Activated CD4-positive, alpha-beta T cell treated with anti-CD3 and anti-CD28 coated beads, Interleukin-2, amount 10 ng/mL, durations not matched to agents 7 days and 5 days (primary cell): Measurements from ENCODE around the gene TRIM44. TPM values are rescaled to one million over a fixed set of nuclear protein-coding genes. Genes with fewer than 3 reads are reported as not detected.

Experiments used
- CTCF ChIA-PET: fragments of 350-600 bp; sonication (Branson Sonifier 250); formaldehyde crosslinking; loops from one replicate; lab custom pipeline; 2021; ENCODE audit warnings: antibody characterized with exemption; lab: Charles Lee
- POLR2A ChIA-PET: fragments of 350-600 bp; sonication (Branson Sonifier 250); formaldehyde crosslinking; loops from one replicate; lab custom pipeline; 2021; ENCODE audit warnings: antibody characterized with exemption; lab: Charles Lee
- DNase-seq: peaks from one replicate; pipeline ENCODE4 v3.0.0-alpha.2; 2020
- H3K27ac Mint-ChIP-seq: one replicate; pipeline ENCODE4 v1.8.0; 2021; ENCODE audit warnings: mild to moderate bottlenecking, moderate library complexity, mixed read lengths
- H3K27me3 Mint-ChIP-seq: one replicate; pipeline ENCODE4 v1.8.0; 2021; ENCODE audit warnings: mixed read lengths
- H3K36me3 Mint-ChIP-seq: one replicate; pipeline ENCODE4 v1.8.0; 2021; ENCODE audit warnings: low read depth, mixed read lengths
- H3K4me1 Mint-ChIP-seq: one replicate; pipeline ENCODE4 v1.8.0; 2021; ENCODE audit warnings: mixed read lengths
- H3K4me3 Mint-ChIP-seq: one replicate; pipeline ENCODE4 v1.8.0; 2021; ENCODE audit warnings: mild to moderate bottlenecking, moderate library complexity, mixed read lengths
- H3K9me3 Mint-ChIP-seq: one replicate; pipeline ENCODE4 v1.8.0; 2021; ENCODE audit warnings: mixed read lengths
- total RNA-seq, 2 experiments: library from RNA; stranded (reverse); gene quantifications; one replicate each; pipeline ENCODE4 v1.2.3, GENCODE V29; 2021

TRIM44 gene
- total RNA-seq, 2 experiments from 2014 or later = 34.9 to 42.6 TPM

DNA sequence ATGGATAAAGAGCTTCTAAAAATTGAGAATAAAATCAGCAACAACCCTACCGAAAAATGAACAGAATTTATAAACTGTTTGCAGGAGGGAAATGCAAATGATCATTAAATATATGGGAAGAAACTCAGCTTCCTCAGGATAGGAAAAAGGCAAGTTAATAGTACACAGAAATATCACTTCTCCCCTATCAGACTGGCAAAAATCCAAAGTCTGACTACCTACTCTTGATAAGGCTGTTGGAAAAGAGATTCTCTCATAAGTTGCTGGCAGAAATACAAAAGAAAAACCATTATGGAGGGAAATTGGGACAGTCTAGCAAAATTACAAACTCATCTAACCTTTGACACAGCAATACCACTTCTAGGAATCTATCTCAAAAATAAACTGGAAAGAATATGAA is 180.4 kb downstream of the TRIM44 start:
- ChIA-PET POLR2A (no interaction called here), CTCF (no interaction called here)
- no peak overlapping the region for H3K4me3 Mint-ChIP-seq
- peaks cover 11% of the 10 kb centered on the region for H3K27me3 Mint-ChIP-seq
- H3K27ac Mint-ChIP-seq = no peak overlapping the region
- no peak for DNase-seq
- H3K9me3 Mint-ChIP-seq = no peaks in the 10 kb centered on the region
- no peaks in the 10 kb centered on the region for H3K4me1 Mint-ChIP-seq
- no peaks in the 10 kb centered on the region for H3K36me3 Mint-ChIP-seq

DNA sequence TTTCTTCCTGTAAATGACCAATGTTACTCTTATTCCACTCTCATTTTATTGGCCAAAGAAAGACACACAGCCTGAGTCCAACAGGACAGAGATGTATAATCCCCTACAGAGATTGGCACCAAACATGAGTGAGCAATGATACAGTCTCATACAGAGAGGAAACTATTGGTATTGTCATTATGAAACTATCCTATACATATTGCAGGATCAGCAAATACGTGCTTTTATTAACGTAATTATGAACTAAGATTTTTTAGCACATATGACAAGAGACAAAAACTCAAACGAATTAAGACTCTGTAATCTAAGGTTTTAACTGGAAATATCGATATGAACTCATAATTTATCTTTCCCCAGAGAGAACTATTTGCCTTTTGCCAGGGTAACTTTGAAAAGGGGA is 182.0 kb downstream of the TRIM44 start:
- Mint-ChIP-seq H3K4me1 (no peaks in the 10 kb centered on the region), H3K4me3 (no peak overlapping the region), H3K9me3 (no peaks in the 10 kb centered on the region), H3K36me3 (no peaks in the 10 kb centered on the region), H3K27me3 (peaks cover 15% of the 10 kb centered on the region), H3K27ac (no peak overlapping the region)
- ChIA-PET POLR2A (no interaction called here), CTCF (no interaction called here)
- DNase-seq = no peak

DNA sequence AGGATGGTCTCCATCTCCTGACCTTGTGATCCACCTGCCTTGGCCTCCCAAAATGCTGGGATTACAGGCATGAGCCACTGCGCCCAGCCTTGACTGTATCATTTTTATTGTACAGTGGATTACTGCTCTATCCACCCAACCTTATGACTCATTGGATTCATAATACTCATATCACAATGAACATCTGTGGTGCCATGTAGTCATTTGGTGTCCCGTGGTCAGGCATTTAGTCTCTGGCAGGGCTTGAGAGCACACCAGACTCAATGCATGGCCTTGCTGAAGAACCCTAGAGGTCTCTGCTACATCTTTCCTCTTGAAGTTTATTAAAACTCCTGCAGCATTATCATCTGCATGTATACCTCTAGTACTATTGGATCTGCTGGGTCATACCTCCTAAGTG is 183.3 kb downstream of the TRIM44 start:
- Mint-ChIP-seq H3K4me3 (no peak overlapping the region), H3K36me3 (no peaks in the 10 kb centered on the region), H3K9me3 (no peaks in the 10 kb centered on the region), H3K27me3 (peaks cover 15% of the 10 kb centered on the region), H3K27ac (no peak overlapping the region), H3K4me1 (no peaks in the 10 kb centered on the region)
- ChIA-PET CTCF (no interaction called here), POLR2A (no interaction called here)
- no peak for DNase-seq

DNA sequence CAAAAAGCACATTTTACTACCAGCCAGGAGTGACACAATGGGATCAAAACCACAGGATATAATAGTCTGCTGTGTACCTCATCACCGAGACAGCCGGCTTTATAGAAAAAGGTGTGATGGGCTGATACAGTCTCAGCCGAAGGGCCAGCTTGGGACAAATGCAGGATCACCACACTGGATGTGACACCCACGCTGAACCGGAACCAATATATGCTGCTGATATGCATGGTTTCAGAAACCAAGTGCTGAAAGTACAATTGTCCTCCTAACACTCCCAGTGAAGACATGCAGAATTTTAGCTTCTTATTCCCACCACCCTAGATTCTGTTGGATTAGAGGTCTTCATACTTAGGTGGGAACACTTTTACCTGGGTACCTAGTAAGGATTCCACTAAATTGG is 184.3 kb downstream of the TRIM44 start:
- DNase-seq = no peak
- Mint-ChIP-seq H3K36me3 (no peaks in the 10 kb centered on the region), H3K4me3 (no peak overlapping the region), H3K4me1 (no peaks in the 10 kb centered on the region), H3K27me3 (peaks cover 15% of the 10 kb centered on the region), H3K9me3 (no peaks in the 10 kb centered on the region), H3K27ac (no peak overlapping the region)
- POLR2A ChIA-PET = no interaction called here
- CTCF ChIA-PET = interaction anchor here (0.5 kb wide), 1 partner anchor 633 kb away, joined by 3 read pairs; no protein-coding TSS in a partner anchor

DNA sequence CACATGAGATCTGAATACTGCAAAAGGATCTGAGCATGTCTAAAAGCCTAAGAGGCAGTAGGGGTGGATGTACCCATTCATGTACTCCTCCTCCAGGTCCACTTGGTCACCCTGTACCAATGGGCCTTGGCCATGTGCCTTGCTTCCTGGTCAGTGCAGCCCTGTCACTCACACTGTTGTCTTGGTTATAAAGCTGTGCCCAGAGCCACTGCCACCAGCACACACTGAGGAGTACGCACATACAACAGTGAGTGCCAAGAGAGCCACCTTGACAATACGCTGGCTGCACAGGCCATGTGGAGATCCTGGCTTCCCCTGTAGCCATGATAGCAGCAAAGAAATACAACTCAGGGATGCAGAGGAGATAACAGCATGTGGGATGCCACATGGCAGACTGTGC is 184.9 kb downstream of the TRIM44 start:
- ChIA-PET CTCF (no interaction called here), POLR2A (no interaction called here)
- H3K27me3 Mint-ChIP-seq = peaks cover 15% of the 10 kb centered on the region
- H3K4me3 Mint-ChIP-seq = no peak overlapping the region
- no peaks in the 10 kb centered on the region for H3K4me1 Mint-ChIP-seq
- DNase-seq = no peak
- no peaks in the 10 kb centered on the region for H3K36me3 Mint-ChIP-seq
- H3K27ac Mint-ChIP-seq = no peak overlapping the region
- H3K9me3 Mint-ChIP-seq = no peaks in the 10 kb centered on the region

DNA sequence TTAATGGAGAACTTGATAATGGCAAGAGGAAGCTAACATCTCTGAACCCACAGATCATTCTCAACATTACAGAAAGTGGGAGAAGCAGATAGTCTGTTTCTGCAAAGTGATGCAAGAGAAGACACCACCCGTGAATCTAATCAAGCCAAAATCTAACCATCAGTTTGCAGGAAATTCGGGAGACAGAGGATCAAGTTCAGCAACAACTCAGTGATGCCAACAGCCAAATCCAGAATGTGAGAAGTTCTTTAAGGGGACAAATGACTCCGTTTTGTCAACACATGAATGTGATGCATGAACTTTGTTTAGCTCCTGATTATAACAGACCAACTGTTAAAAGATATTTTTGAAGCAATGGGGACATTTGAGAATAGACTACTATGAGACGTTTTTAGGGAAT is 186.0 kb downstream of the TRIM44 start:
- Mint-ChIP-seq H3K4me1 (no peaks in the 10 kb centered on the region), H3K9me3 (no peaks in the 10 kb centered on the region), H3K4me3 (no peak overlapping the region), H3K27ac (no peak overlapping the region), H3K36me3 (no peaks in the 10 kb centered on the region), H3K27me3 (peaks cover 11% of the 10 kb centered on the region)
- ChIA-PET CTCF (no interaction called here), POLR2A (no interaction called here)
- DNase-seq = no peak

DNA sequence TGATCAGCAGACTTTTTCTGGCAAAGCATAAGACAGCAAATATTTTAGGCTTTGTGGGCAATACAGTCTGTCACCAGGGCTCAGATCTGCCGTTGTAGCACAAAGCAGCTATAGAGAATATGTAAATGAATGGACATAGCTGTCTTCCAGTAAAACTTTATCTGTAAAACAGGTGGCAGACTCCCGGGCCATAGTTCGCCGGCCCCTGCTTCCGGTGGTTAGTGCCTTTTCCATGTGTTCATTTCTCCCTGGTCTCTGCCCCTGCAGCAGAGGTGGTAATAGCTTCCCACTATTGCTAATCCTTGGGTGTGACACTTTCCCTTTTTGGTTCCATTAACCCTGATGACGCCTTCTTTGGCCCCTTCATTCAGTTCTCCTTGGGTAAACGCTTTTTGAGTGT is 187.6 kb downstream of the TRIM44 start:
- CTCF ChIA-PET = interaction anchor here (0.6 kb wide), 1 partner anchor 1539 kb away, joined by 3 read pairs; no protein-coding TSS in a partner anchor
- Mint-ChIP-seq H3K27me3 (peaks cover 6% of the 10 kb centered on the region), H3K36me3 (no peaks in the 10 kb centered on the region), H3K27ac (no peak overlapping the region), H3K4me1 (no peaks in the 10 kb centered on the region), H3K9me3 (no peaks in the 10 kb centered on the region), H3K4me3 (no peak overlapping the region)
- no peak for DNase-seq
- POLR2A ChIA-PET = no interaction called here

DNA sequence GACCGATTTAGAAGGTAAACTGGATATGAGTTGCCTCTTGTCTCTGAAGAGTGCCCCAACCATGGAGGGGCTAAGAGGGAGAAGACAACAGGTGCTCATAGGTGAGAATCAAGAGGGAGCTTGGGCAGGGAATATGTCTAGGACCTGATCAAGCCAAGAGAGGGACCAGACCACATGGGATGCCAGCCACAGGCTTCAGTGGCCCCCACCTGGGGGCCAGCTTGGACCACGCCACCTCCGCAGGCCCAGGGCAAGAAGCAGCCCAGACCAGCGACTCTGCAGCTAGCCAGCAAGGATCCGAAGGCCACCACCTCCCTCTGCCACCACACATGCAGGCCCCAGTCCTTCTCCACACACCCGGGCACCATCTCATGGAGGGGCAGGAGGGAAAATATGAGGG is 188.8 kb downstream of the TRIM44 start:
- no peak for DNase-seq
- POLR2A ChIA-PET = no interaction called here
- Mint-ChIP-seq H3K27ac (no peak overlapping the region), H3K27me3 (peaks cover 6% of the 10 kb centered on the region), H3K36me3 (no peaks in the 10 kb centered on the region), H3K4me3 (no peak overlapping the region), H3K9me3 (no peaks in the 10 kb centered on the region), H3K4me1 (no peaks in the 10 kb centered on the region)
- CTCF ChIA-PET = no interaction called here

DNA sequence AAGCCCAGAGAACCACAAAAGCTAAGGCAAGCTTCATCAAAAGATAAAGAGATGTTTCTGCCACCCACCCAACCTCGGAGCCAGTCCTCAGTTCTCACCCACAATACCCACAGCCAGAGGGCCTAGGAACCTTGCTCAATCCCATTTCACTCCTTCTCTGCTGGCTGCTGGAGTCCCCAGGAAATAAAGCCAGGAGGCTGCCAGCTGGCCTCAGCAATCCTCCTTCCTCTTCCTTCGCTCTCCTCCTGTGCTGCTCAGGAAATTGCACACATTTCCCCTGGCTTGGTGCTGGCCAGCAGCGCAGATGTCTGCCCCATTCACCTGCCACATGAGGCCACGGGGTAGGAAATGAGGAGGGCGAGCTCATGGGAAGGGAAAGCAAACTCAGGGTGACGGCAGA is 189.5 kb downstream of the TRIM44 start:
- Mint-ChIP-seq H3K27ac (no peak overlapping the region), H3K9me3 (no peaks in the 10 kb centered on the region), H3K27me3 (peaks cover 6% of the 10 kb centered on the region), H3K4me1 (no peaks in the 10 kb centered on the region), H3K4me3 (no peak overlapping the region), H3K36me3 (no peaks in the 10 kb centered on the region)
- ChIA-PET CTCF (no interaction called here), POLR2A (no interaction called here)
- no peak for DNase-seq

DNA sequence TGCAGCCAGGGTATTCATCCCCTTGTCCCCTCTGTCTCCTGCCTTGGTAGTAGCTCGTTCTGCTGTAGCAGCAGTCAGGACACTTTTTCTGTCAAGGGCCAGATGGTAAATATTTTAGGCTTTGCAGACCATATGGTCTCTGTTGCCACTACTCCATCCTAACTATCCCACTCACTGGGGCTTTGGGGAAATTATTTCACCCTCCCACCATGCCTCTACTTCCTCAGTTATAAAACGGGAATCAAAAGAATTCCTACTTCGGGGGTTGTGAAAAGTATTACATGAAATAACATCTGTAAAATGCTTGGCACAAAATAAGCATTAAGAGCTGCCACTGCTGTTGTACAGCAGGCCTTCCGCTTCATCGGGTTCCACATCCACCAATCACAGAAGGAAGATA is 191.4 kb downstream of the TRIM44 start:
- H3K4me3 Mint-ChIP-seq = no peak overlapping the region
- H3K9me3 Mint-ChIP-seq = no peaks in the 10 kb centered on the region

DNA sequence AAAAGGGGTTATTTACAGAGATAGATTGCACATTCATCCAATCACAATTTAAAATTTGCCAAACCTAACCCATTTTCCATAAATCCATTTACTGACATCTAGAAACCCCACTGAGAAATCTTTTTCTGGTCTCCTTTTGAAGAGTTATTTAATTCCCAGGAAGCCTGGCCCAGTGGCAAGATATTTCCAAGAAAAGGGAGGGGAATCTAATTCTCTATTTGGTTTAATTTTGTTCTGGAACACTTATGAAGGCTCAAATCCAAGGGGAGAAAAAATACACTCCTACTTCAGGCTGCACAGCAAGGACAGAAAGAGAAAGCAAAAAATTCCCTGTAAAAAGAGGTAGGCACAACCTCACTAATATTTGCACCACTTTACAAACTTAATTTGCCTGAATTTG is 193.1 kb downstream of the TRIM44 start:
- H3K4me3 Mint-ChIP-seq = no peak overlapping the region
- no peaks in the 10 kb centered on the region for H3K4me1 Mint-ChIP-seq
- POLR2A ChIA-PET = no interaction called here
- CTCF ChIA-PET = interaction anchor here (0.6 kb wide), 1 partner anchor 349 kb away, joined by 3 read pairs; no protein-coding TSS in a partner anchor
- DNase-seq = no peak
- no peak overlapping the region for H3K27ac Mint-ChIP-seq
- H3K36me3 Mint-ChIP-seq = no peaks in the 10 kb centered on the region
- H3K27me3 Mint-ChIP-seq = no peaks in the 10 kb centered on the region
- H3K9me3 Mint-ChIP-seq = no peaks in the 10 kb centered on the region

More for the DNA sequence above, 191.4 kb downstream of the TRIM44 start:
- Mint-ChIP-seq H3K36me3 (no peaks in the 10 kb centered on the region), H3K4me1 (no peaks in the 10 kb centered on the region), H3K27me3 (no peaks in the 10 kb centered on the region), H3K27ac (no peak overlapping the region)
- POLR2A ChIA-PET = no interaction called here
- DNase-seq = no peak
- CTCF ChIA-PET = interaction anchor here (0.6 kb wide), 1 partner anchor 670 kb away, joined by 4 read pairs; no protein-coding TSS in a partner anchor

DNA sequence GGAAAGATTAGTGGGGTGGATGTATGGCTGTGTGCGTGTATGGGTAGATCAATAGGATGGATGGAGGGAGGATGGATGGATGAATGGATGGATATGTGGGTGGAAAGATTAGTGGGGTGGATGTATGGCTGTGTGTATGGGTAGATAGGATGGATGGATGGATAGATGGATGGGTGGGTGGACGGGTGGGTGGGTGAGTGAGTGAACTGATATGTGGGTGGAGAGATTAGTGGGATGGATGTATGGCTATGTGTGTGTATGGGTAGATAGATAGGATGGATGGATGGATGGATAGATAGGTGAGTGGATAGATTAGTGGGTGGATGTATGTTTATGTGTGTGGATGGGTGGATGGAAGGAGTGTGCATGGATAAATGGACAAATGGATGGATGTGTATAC is 193.7 kb downstream of the TRIM44 start:
- no peaks in the 10 kb centered on the region for H3K27me3 Mint-ChIP-seq
- no peak overlapping the region for H3K4me3 Mint-ChIP-seq
- H3K27ac Mint-ChIP-seq = no peak overlapping the region
- no peaks in the 10 kb centered on the region for H3K4me1 Mint-ChIP-seq
- no peaks in the 10 kb centered on the region for H3K36me3 Mint-ChIP-seq
- ChIA-PET CTCF (no interaction called here), POLR2A (no interaction called here)
- DNase-seq = no peak
- H3K9me3 Mint-ChIP-seq = no peaks in the 10 kb centered on the region

DNA sequence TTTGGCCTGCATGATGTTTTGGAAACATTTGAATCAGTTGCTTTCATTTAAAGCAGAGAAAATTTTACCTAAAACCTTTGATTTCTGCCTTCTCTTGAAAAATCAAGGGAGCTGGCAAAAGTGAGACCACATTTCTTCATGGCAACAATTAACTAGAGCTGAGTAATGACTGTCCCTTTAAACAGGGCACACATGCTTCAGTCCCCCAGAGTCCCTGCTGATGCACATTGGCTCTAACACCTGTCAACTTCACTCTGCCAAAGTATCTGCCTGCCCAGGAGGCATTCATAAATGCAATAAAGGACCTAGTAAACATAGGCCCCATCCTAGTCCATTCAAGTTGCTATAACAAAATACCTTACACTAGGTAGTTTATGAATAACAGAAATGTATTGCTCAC is 194.2 kb downstream of the TRIM44 start:
- Mint-ChIP-seq H3K36me3 (no peaks in the 10 kb centered on the region), H3K9me3 (no peaks in the 10 kb centered on the region), H3K27me3 (no peaks in the 10 kb centered on the region), H3K4me3 (no peak overlapping the region), H3K27ac (no peak overlapping the region), H3K4me1 (no peaks in the 10 kb centered on the region)
- CTCF ChIA-PET = no interaction called here
- POLR2A ChIA-PET = no interaction called here
- DNase-seq = no peak

DNA sequence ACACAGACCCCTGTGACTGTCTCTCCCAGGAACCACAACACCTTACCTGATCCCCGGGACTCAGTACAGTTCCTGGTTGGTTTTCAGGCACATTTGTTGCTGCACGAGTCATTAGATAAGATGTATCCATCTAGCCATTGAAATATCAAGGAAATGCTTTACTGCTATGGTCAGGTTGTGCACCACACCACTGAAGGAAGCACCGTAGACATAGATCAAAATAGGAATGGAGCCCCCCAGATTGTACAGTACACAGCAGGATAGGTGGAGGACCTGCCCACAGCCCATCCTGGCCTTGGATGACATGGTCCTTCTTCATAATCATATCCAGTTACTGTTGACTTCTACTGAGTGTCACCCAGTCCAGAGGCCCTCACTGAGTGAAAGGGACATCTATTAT is 195.3 kb downstream of the TRIM44 start:
- Mint-ChIP-seq H3K4me3 (no peak overlapping the region), H3K27me3 (no peaks in the 10 kb centered on the region), H3K36me3 (no peaks in the 10 kb centered on the region), H3K4me1 (no peaks in the 10 kb centered on the region), H3K9me3 (no peaks in the 10 kb centered on the region), H3K27ac (no peak overlapping the region)
- ChIA-PET CTCF (interaction anchor here (0.6 kb wide), 1 partner anchor 40 kb away, joined by 3 read pairs; no protein-coding TSS in a partner anchor), POLR2A (no interaction called here)
- no peak for DNase-seq
